GM23338 (cell line): Measurements from ENCODE around the gene INPP5K.

ENCODE experiments used
- CREB1 ChIP-seq: fragments of 250-450 bp; sonication (Bioruptor Pico); IDR thresholded peaks from 2 replicates; pipeline ENCODE4 v1.5.0; 2020; ENCODE audit warnings: low read depth, mild to moderate bottlenecking, moderate library complexity
- CTCF ChIP-seq, 2 experiments: fragments of 200-600 bp in 1 of 2; sonication (generic) in 1 of 2; conservative IDR thresholded peaks; 2 replicates each; pipeline versions ENCODE4 v1.5.1 to v1.6.1; 2016 to 2017; ENCODE audit warnings: antibody characterized with exemption in 2 of 2, low read depth in 2 of 2, mild to moderate bottlenecking in 2 of 2, moderate library complexity in 1 of 2
- EZH2 ChIP-seq: fragments of 200-600 bp; sonication (generic); IDR thresholded peaks from one replicate; pipeline ENCODE4 v1.8.0; 2017; ENCODE audit warnings: antibody characterized with exemption, mild to moderate bottlenecking, low read depth; ENCODE audit not compliant: unreplicated experiment
- EZH2phosphoT487 ChIP-seq: fragments of 200-600 bp; sonication (generic); IDR thresholded peaks from one replicate; pipeline ENCODE4 v1.8.1; 2018; ENCODE audit warnings: antibody characterized with exemption; ENCODE audit not compliant: unreplicated experiment
- NANOG ChIP-seq: IDR thresholded peaks from 2 replicates; pipeline ENCODE4 v1.6.1; 2016; ENCODE audit warnings: antibody characterized with exemption, borderline replicate concordance
- POLR2AphosphoS5 ChIP-seq: IDR thresholded peaks from 2 replicates; pipeline ENCODE4 v1.6.1; 2016; ENCODE audit warnings: antibody characterized with exemption, low read depth
- REST ChIP-seq: IDR thresholded peaks from one replicate; pipeline ENCODE4 v1.6.1; 2018; ENCODE audit warnings: antibody characterized with exemption; ENCODE audit not compliant: unreplicated experiment
- STAT1 ChIP-seq: IDR thresholded peaks from one replicate; pipeline ENCODE4 v1.6.1; 2016; ENCODE audit warnings: antibody characterized with exemption; ENCODE audit not compliant: unreplicated experiment
- ZNF462 ChIP-seq: fragments of 250-450 bp; sonication (Bioruptor Pico); IDR thresholded peaks from 2 replicates; pipeline ENCODE4 v1.5.0; 2020; ENCODE audit warnings: mild to moderate bottlenecking, moderate library complexity

GRCh38 chr17:1464186-1464585, 52.2 kb downstream of the INPP5K start:
- TF ChIP-seq CREB1, result no peak
- TF ChIP-seq EZH2, result no peak
- no peak for TF ChIP-seq CTCF (conservative IDR thresholded peaks at IDR 0.05; ENCODE audit: low read depth in 2 of 2)
- no peak for TF ChIP-seq REST
- no peak for TF ChIP-seq POLR2AphosphoS5
- no peak for TF ChIP-seq NANOG
- no peak for TF ChIP-seq EZH2phosphoT487
- no peak for TF ChIP-seq STAT1
- TF ChIP-seq ZNF462 (CRISPR knock-in tag), result no peak
